ENCODE results near the gene HSPA4.
"Not testable (repeated sequence)": the region's sequence is repeated elsewhere in the genome, so short reads cannot be mapped to it uniquely, and the experiment has no call there.

The HSPA4 gene

DNA sequence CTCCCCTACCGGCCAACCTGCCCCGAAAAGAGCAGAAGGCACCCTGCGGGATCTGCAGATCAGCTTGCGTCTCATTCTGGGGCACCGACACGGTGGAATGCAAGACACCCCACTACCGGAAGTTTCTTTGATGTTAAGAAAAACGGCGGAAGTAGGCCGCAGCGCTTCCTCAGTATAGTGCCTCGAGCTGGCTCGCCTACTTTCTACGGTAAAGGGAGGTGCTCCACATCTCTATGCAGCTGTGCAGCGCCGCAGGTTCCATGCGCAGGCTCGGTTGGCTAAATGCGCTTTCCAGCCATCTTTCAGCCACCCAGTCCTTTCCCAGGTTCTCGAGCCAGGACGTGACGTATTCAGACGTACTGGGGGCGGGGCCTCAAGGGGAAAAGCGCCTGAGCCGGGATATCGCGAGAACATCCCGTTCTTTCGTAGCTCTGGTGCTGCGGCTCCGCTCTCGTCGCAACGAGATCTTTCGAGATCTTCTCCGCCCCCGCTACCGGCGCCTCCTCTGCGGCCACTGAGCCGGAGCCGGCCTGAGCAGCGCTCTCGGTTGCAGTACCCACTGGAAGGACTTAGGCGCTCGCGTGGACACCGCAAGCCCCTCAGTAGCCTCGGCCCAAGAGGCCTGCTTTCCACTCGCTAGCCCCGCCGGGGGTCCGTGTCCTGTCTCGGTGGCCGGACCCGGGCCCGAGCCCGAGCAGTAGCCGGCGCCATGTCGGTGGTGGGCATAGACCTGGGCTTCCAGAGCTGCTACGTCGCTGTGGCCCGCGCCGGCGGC, at the start of gene HSPA4:
Gene HSPA4, plus strand, starts transcription at position 472 of the 775 bp plus-strand sequence. Its CDS starts 238 bp downstream, at position 710.
- Mint-ChIP-seq H3K36me3 (ENCODE audit: low read depth) (peaks cover 33% of the 10 kb centered on the region), H3K4me3 (peak within 1 kb of the TSS; percentile 95), H3K9me3 (no peaks in the 10 kb centered on the region), H3K27ac (peak within 1 kb of the TSS; percentile 99), H3K27me3 (no peaks in the 10 kb centered on the region), H3K4me1 (ENCODE audit: low read depth) (peaks cover 61% of the 10 kb centered on the region)

DNA sequence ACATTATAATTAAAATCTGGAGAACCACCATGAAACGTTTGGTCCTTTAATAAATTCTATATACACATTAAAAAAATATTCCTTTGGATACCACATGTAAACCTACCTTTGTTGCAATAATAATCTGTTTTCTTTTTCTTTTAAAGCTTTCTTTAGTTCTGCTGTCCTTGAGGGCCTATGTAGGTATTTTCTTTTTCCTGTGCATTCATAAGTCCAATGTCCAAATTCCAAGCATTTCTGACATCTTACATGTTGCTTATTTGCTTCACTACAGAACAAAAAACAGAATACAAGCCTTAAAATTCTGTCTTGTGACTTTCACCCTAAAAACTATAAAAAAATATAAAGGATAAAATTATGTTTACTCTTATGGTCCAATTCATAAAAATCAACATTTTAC, 45.2 kb upstream of the HSPA4 start:
- Mint-ChIP-seq H3K4me3 (no peak overlapping the region), H3K27ac (no peak overlapping the region), H3K9me3 (no peaks in the 10 kb centered on the region), H3K4me1 (ENCODE audit: low read depth) (no peaks in the 10 kb centered on the region), H3K27me3 (no peaks in the 10 kb centered on the region), H3K36me3 (ENCODE audit: low read depth) (peaks cover 31% of the 10 kb centered on the region)

DNA sequence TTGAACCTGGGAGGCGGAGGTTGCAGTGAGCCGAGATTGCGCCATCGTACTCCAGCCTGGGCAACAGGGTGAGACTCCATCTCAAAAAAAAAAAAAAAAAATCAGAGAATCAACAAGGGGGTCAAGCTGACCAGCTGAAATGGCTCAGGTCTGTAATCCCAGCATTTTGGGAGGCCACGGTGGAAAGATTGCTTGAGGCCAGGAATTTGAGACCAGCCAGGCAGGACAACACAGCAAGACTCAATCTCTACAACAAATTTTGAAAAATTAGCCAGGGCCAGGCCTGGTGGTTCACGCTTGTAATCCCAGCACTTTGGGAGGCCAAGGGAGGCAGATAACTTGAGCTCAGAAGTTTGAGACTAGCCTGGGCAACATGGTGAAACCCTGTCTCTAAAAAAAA, 43.4 kb upstream of the HSPA4 start:
- H3K36me3 Mint-ChIP-seq (ENCODE audit: low read depth): peaks cover 29% of the 10 kb centered on the region
- not testable (repeated sequence) for H3K9me3 Mint-ChIP-seq; H3K27ac Mint-ChIP-seq; H3K4me1 Mint-ChIP-seq (ENCODE audit: low read depth); H3K4me3 Mint-ChIP-seq; H3K27me3 Mint-ChIP-seq

DNA sequence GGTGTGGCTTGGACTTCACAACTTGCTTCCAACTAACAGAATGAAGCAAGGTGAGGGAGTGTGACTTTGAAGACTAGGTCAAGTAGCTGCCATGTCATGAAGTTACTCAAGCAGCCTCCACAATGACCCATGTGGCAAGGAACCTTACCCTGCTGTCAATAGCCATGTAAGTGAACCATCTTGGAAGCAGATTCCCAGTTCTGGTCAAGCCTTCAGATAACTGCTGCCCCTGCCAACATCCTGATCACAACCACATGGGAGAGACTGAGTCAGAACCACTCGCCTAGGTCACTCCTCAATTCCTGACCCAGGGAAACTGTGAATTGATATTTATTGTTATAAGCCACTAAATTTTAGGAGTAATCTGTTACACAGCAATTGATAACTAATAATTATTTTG, 36.3 kb upstream of the HSPA4 start:
- Mint-ChIP-seq H3K36me3 (ENCODE audit: low read depth) (peaks cover 33% of the 10 kb centered on the region), H3K4me1 (ENCODE audit: low read depth) (no peaks in the 10 kb centered on the region), H3K27me3 (no peaks in the 10 kb centered on the region), H3K9me3 (no peaks in the 10 kb centered on the region), H3K4me3 (no peak overlapping the region), H3K27ac (no peak overlapping the region)

DNA sequence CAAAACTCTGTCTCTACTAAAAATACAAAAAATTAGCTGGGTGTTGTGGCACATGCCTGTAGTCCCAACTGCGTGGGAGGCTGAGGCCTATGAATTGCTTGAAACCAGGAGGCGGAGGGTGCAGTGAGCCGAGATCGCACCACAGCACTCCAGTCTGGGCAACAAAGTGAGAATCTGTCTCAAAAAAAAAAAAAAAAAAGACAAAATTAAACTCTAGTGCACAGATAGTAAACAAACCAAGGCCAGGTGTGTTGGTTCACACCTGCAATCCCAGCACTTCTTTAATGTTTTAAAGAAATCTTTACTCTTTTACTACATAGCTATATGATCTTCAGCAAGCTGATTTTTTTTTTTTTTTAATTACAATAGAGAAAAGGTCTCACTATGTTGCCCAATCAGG, 33.8 kb upstream of the HSPA4 start:
- no peak overlapping the region for H3K27ac Mint-ChIP-seq
- H3K27me3 Mint-ChIP-seq: no peaks in the 10 kb centered on the region
- peaks cover 42% of the 10 kb centered on the region for H3K36me3 Mint-ChIP-seq (ENCODE audit: low read depth)
- no peak overlapping the region for H3K4me3 Mint-ChIP-seq
- H3K4me1 Mint-ChIP-seq (ENCODE audit: low read depth): no peaks in the 10 kb centered on the region
- H3K9me3 Mint-ChIP-seq: no peaks in the 10 kb centered on the region

DNA sequence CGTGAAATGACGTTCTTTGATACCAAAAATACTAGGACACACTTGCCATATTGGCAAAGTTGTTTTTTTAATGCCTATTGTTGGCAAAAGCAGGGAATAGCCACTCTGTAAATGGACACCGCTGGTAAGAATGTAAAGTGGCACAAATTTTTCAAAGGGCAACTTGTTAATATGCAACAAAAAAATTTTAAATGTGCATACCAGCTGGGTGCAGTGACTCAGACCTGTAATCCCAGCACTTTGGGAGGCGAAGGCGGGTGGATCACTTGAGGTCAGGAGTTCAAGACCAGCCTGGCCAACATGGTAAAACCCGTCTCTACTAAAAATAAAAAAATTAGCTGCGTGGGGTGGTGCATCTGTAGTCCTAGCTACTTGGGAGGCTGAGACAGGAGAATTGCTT, 32.3 kb upstream of the HSPA4 start:
- H3K4me1 Mint-ChIP-seq (ENCODE audit: low read depth); H3K9me3 Mint-ChIP-seq; H3K27ac Mint-ChIP-seq; H3K27me3 Mint-ChIP-seq; H3K4me3 Mint-ChIP-seq: not testable (repeated sequence)
- peaks cover 49% of the 10 kb centered on the region for H3K36me3 Mint-ChIP-seq (ENCODE audit: low read depth)

DNA sequence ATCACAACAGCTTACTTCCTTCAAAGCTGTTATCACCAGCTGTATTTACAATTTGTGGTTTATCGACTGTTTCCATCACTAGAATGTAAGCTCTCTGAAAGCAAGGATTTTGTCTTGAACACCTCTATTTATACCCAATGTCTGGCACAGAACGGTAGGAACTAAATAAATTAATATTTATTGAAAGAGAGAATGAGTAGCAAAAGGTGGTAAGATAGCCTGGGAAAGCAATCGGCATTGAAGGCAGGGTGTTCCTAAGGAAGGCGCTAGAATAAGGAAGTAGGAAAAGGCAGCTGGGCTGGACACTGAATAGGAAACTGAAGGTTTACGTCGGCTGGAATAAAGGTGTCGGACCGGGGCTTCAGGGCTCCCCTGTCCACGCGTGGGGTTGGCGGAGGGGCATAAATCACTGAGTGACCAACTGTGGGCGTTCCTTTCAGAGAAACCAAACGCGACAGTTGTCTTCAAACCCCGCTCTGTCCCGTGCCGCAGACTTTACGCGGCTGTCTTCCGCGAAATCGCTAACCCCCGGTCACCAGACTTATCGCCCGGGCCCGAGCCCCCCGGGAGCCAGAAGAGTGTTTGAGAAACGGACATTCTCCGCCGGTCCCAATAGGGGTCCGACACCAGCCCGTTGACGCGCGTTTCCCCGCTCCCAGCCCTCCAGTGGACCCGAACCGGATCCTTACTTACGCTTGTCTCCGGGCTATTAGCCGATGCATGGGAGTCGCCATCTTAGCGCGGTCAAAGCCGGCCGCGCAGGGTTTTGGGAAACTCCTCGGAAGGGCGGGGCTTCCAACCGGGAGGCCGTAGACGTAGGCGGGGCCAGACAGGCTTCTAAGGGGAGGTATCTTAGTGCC, 25.8 kb upstream of the HSPA4 start, which contains the start of gene ZCCHC10:
Gene ZCCHC10, minus strand, starts transcription at position 746 of the 860 bp plus-strand sequence. Its CDS starts 12 bp downstream, at position 734.
- Mint-ChIP-seq H3K4me3 (peak within 1 kb of the TSS; percentile 93), H3K27me3 (no peaks in the 10 kb centered on the region), H3K9me3 (no peaks in the 10 kb centered on the region), H3K27ac (peak within 1 kb of the TSS; percentile 91), H3K36me3 (ENCODE audit: low read depth) (peaks cover 25% of the 10 kb centered on the region), H3K4me1 (ENCODE audit: low read depth) (peaks cover 33% of the 10 kb centered on the region)

DNA sequence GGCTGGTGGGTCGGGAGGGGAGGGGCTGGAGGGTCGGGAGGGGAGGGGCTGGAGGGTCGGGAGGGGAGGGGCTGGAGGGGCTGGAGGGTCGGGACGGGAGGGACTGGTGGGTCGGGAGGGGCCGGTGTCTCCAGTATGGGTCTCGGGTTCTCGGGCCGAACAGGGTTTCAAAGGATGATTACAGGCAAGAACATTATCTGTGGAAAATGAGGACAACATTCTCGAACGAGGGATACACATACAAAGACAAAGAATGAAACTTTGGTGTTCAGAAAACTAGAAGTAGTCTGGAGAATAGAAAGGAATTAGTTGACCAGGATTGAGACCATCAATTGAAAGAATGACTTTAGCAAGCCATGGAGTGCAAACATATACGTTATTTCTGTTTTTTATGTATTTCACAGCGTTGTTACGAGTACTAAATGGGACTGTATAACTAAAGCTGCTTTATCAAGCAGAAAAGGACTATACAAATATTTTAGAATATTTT, 25.1 kb upstream of the HSPA4 start:
- Mint-ChIP-seq H3K36me3 (ENCODE audit: low read depth) (peaks cover 25% of the 10 kb centered on the region), H3K4me1 (ENCODE audit: low read depth) (peaks cover 33% of the 10 kb centered on the region), H3K4me3 (peak overlapping the region; percentile 93), H3K27me3 (no peaks in the 10 kb centered on the region), H3K9me3 (no peaks in the 10 kb centered on the region), H3K27ac (peak overlapping the region; percentile 65)

DNA sequence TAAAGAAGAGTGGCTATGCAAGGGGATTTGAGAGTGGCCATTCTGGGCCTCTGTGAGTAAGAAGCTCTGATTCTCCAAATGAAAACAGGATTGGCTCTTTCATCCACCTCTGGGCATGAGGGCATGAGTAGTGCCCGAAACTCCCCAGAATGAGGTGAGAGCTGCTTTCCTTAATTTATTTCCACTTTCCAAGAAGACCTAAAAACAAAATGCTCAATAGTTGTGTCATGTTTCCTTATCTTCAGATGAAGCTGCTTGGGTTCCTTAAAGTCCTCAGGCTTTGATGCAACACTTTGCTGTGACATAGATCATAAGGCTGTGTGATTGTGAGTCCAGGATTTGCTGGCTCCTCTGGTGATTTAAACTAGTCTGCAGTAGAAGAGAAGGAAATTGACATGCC, 22.4 kb upstream of the HSPA4 start:
- H3K4me3 Mint-ChIP-seq: no peak overlapping the region

DNA sequence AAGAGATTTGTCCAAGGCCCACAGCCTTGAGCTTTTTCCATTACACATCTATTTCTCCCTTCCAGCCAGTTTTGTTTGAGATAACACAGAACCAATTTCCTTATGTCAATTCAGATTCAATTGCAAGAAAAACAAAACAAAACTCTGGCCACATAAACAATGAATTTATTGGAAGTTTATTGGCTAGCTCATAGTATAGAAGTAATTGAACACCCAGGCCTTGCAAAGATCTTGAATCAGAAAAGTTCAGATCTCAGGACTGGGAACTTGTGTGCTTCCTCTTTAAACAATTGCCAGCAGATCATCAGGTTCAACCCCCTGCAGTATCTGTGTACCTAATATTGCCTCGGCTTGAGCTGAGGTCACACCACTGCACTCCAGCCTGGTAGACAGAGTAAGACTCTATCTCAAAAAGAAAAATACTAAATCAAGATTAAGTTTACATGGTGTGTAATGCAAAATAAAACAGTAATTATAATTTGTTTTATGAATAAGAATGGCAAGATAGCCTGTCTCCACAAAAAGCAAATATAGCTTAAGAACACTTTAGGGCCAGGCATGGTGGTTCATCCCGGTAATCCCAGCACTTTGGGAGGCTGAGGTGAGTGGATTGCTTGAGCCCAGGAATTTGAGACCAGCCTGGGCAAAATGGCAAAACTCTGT, 21.3 kb upstream of the HSPA4 start:
- Mint-ChIP-seq H3K4me1 (ENCODE audit: low read depth) (peaks cover 31% of the 10 kb centered on the region), H3K27ac (no peak overlapping the region), H3K36me3 (ENCODE audit: low read depth) (peaks cover 4% of the 10 kb centered on the region), H3K27me3 (no peaks in the 10 kb centered on the region), H3K9me3 (no peaks in the 10 kb centered on the region), H3K4me3 (no peak overlapping the region)

More for the DNA sequence above, 22.4 kb upstream of the HSPA4 start:
- H3K27ac Mint-ChIP-seq: no peak overlapping the region
- no peaks in the 10 kb centered on the region for H3K27me3 Mint-ChIP-seq
- H3K36me3 Mint-ChIP-seq (ENCODE audit: low read depth): peaks cover 5% of the 10 kb centered on the region
- no peaks in the 10 kb centered on the region for H3K9me3 Mint-ChIP-seq
- peaks cover 36% of the 10 kb centered on the region for H3K4me1 Mint-ChIP-seq (ENCODE audit: low read depth)

DNA sequence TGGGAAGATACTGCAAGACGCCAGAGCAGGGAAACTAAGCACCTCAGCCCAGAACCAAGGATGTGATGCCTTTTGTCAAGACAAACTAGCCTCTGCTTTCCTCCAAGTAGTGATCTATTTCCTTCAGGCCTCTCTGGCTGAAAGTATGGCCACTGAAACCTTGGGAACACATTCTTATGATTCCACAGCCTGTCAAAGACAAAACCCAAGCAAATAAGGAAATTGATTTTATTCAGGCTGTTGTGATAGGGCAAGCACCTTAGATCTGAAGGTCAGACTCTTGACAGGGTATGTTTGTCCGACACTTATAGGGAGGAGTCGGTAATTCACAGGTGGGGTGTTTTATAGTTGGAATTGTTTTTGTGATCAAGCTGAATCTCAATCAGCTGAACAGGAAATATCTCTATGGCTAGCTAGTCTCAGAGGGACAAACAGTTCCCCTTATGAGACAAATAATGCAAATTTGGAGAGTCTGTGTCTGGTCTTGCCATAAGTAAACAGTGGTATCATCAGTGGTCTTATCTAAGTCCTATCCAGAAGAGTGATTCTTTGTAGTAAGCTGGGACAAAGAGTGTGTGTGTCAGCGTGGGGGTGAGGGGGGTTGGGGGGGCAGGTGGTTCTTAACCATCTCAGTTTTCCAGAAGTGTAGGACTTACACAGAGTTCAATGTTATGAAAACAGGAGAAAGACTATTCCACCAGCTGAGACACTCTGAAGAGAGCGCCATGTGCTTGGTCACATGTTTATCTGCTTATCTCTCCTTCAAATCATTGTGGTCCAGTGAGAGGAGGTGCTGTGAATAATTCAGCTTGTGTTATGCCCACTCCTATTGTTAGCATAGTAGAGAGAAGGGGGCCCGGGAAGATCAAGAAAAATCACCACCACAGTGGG, 18.7 kb upstream of the HSPA4 start:
- no peaks in the 10 kb centered on the region for H3K9me3 Mint-ChIP-seq
- H3K36me3 Mint-ChIP-seq (ENCODE audit: low read depth): no peaks in the 10 kb centered on the region
- H3K4me3 Mint-ChIP-seq: no peak overlapping the region
- H3K4me1 Mint-ChIP-seq (ENCODE audit: low read depth): peaks cover 23% of the 10 kb centered on the region
- no peaks in the 10 kb centered on the region for H3K27me3 Mint-ChIP-seq
- peak overlapping the region; percentile 8 for H3K27ac Mint-ChIP-seq

DNA sequence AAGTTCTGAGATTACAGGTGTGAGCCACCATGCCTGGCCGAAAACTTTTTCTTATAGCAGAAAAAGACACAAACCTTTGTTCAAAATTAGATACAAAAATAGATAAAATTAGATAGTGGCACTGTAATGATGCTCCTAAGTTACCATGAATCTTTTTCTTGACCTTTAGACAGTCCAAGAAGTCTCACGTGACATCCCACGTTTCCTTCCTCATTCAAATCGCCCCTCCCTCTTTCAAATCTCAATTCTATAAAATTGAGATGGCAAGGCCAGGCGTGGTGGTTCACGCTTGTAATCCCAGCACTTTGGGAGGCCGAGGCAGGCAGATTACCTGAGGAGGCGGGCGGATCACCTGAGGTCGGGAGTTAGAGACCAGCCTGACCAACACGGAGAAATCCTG, 17.7 kb upstream of the HSPA4 start:
- Mint-ChIP-seq H3K27ac (no peak overlapping the region), H3K9me3 (no peaks in the 10 kb centered on the region), H3K36me3 (ENCODE audit: low read depth) (no peaks in the 10 kb centered on the region), H3K27me3 (no peaks in the 10 kb centered on the region), H3K4me3 (no peak overlapping the region), H3K4me1 (ENCODE audit: low read depth) (peaks cover 23% of the 10 kb centered on the region)

DNA sequence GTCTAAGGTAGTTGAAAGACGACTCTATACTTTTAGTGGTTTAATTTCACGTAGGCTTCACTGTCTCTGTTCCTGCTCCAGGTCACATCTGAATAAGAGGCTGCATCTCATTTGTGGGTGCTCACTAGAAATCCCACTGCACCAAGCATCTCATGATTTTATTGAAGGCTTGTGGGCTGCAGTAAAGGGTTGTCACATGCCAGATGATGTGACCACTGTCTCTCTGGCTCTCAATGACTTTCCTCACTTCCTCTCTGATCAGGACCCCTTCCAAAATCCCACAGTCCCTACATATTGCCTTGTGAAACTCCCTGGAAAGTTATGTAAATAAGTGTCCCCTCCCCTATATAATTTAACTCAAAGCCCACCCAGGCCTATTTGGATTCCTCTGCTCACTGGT, 16.6 kb upstream of the HSPA4 start:
- Mint-ChIP-seq H3K9me3 (no peaks in the 10 kb centered on the region), H3K27ac (no peak overlapping the region), H3K4me1 (ENCODE audit: low read depth) (peaks cover 21% of the 10 kb centered on the region), H3K27me3 (no peaks in the 10 kb centered on the region), H3K4me3 (no peak overlapping the region), H3K36me3 (ENCODE audit: low read depth) (no peaks in the 10 kb centered on the region)

DNA sequence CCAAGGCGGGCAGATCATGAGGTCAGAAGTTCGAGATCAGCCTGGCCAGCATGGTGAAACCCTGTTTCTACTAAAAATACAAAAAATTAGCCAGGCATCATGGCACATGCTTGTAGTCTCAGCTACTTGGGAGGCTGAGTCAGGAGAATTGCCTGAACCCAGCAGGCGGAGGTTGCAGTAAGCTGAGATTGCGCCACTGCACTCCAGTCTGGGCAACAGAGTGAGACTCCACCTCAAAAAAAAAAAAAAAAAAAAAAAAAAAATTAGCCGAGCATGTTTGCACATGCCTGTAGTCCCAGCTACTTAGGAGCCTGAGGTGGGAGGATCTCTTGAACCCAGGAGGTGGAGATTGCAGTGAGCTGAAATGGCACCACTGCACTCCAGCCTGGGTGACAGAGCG, 15.1 kb upstream of the HSPA4 start:
- H3K36me3 Mint-ChIP-seq (ENCODE audit: low read depth); H3K4me3 Mint-ChIP-seq; H3K27ac Mint-ChIP-seq; H3K9me3 Mint-ChIP-seq; H3K27me3 Mint-ChIP-seq: not testable (repeated sequence)
- peaks cover 17% of the 10 kb centered on the region for H3K4me1 Mint-ChIP-seq (ENCODE audit: low read depth)
